ENCODE data around the gene IFNL4. TPM values are rescaled to one million over a fixed set of nuclear protein-coding genes. Genes with fewer than 3 reads are reported as not detected.

Gene IFNL4
- not detected for polyA plus RNA-seq (2013, experiment 1 of 2)
- 0.03 TPM for polyA plus RNA-seq (2013, experiment 2 of 2)

- Histone ChIP-seq H3K4ac (ENCODE audit: low read depth, low read length) (no peak within 1 kb of the TSS), H3K36me3 (ENCODE audit: control insufficient read depth, insufficient read depth, low read length) (no peaks in the 10 kb centered on the region), H3K27me3 (ENCODE audit: insufficient read depth, low read length, poor library complexity) (peaks cover 27% of the 10 kb centered on the region), H4K5ac (ENCODE audit: low read length) (no peak within 1 kb of the TSS), H3K27ac (ENCODE audit: low read depth, low read length) (no peak within 1 kb of the TSS), H3K23ac (ENCODE audit: low read length) (no peak within 1 kb of the TSS), H3K18ac (ENCODE audit: low read length) (no peak within 1 kb of the TSS), H4K8ac (ENCODE audit: low read depth, low read length) (no peak within 1 kb of the TSS), H3K79me1 (ENCODE audit: low read length) (no peaks in the 10 kb centered on the region), H3K79me2 (ENCODE audit: control insufficient read depth, insufficient read depth, low read length) (no peaks in the 10 kb centered on the region), H3K4me2 (ENCODE audit: low read length) (no peak within 1 kb of the TSS), H3K56ac (ENCODE audit: low read length) (peak within 1 kb of the TSS; percentile 60), H3K4me3 (ENCODE audit: low read length) (no peak within 1 kb of the TSS), H2BK120ac (ENCODE audit: low read depth, low read length) (no peak within 1 kb of the TSS), H2BK5ac (ENCODE audit: low read length) (no peak within 1 kb of the TSS), H2AK5ac (ENCODE audit: low read length) (no peak within 1 kb of the TSS), H3K4me1 (ENCODE audit: control insufficient read depth, low read depth, low read length) (no peaks in the 10 kb centered on the region), H2BK15ac (replicated peaks; ENCODE audit: low read depth) (no peak within 1 kb of the TSS), H3K9ac (ENCODE audit: low read length) (peak within 1 kb of the TSS; percentile 11)
- no CpG with 5 or more reads among the region's 13 CpGs for WGBS (ENCODE audit: extremely low coverage, insufficient coverage, low lambda C conversion rate)
- DNase-seq, result no peak
Observed at GRCh38 chr19:39248806-39249205, at the start of gene IFNL4. Gene IFNL4 (minus strand): TSS chr19:39248856.

DNA sequence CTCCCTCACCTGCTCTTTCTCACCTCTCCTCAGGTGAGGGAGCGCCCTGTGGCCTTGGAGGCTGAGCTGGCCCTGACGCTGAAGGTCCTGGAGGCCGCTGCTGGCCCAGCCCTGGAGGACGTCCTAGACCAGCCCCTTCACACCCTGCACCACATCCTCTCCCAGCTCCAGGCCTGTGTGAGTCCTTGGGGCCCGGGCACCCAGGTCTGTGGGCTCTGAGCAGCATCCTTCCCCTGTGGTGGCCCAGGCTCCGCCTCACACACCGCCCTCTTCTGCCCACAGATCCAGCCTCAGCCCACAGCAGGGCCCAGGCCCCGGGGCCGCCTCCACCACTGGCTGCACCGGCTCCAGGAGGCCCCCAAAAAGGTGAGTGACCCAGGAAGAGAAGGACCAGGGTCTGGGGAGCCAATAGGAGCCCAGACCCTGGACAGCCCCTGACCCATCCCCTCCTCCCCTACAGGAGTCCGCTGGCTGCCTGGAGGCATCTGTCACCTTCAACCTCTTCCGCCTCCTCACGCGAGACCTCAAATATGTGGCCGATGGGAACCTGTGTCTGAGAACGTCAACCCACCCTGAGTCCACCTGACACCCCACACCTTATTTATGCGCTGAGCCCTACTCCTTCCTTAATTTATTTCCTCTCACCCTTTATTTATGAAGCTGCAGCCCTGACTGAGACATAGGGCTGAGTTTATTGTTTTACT, 49.4 kb upstream of the IFNL4 start:
- H3K79me2 ChIP-seq (ENCODE audit: control insufficient read depth, insufficient read depth, low read length), result no peaks in the 10 kb centered on the region
- no peak overlapping the region for H2BK5ac ChIP-seq (ENCODE audit: low read length)
- no peaks in the 10 kb centered on the region for H3K79me1 ChIP-seq (ENCODE audit: low read length)
- H3K27ac ChIP-seq (ENCODE audit: low read depth, low read length), result no peak overlapping the region
- no peak overlapping the region for H3K4me3 ChIP-seq (ENCODE audit: low read length)
- H4K8ac ChIP-seq (ENCODE audit: low read depth, low read length), result no peak overlapping the region
- H3K18ac ChIP-seq (ENCODE audit: low read length), result no peak overlapping the region
- H2BK15ac ChIP-seq (replicated peaks; ENCODE audit: low read depth), result no peak overlapping the region
- H4K5ac ChIP-seq (ENCODE audit: low read length), result no peak overlapping the region
- H2AK5ac ChIP-seq (ENCODE audit: low read length), result no peak overlapping the region
- H3K23ac ChIP-seq (ENCODE audit: low read length), result no peak overlapping the region
- H3K4me1 ChIP-seq (ENCODE audit: control insufficient read depth, low read depth, low read length), result no peaks in the 10 kb centered on the region
- H2BK120ac ChIP-seq (ENCODE audit: low read depth, low read length), result no peak overlapping the region
- DNase-seq, result no peak
- no peak overlapping the region for H3K4ac ChIP-seq (ENCODE audit: low read depth, low read length)
- H3K4me2 ChIP-seq (ENCODE audit: low read length), result no peak overlapping the region
- H3K56ac ChIP-seq (ENCODE audit: low read length), result no peak overlapping the region
- H3K36me3 ChIP-seq (ENCODE audit: control insufficient read depth, insufficient read depth, low read length), result no peaks in the 10 kb centered on the region
- H3K27me3 ChIP-seq (ENCODE audit: insufficient read depth, low read length, poor library complexity), result no peaks in the 10 kb centered on the region
- no peak overlapping the region for H3K9ac ChIP-seq (ENCODE audit: low read length)
- no CpG with 5 or more reads among the region's 17 CpGs for WGBS (ENCODE audit: extremely low coverage, insufficient coverage, low lambda C conversion rate)

- Histone ChIP-seq H2BK5ac (ENCODE audit: low read length) (no peak overlapping the region), H3K79me1 (ENCODE audit: low read length) (no peaks in the 10 kb centered on the region), H3K9ac (ENCODE audit: low read length) (no peak overlapping the region), H2AK5ac (ENCODE audit: low read length) (no peak overlapping the region), H2BK120ac (ENCODE audit: low read depth, low read length) (no peak overlapping the region), H3K4me2 (ENCODE audit: low read length) (no peak overlapping the region), H3K56ac (ENCODE audit: low read length) (no peak overlapping the region), H3K27ac (ENCODE audit: low read depth, low read length) (no peak overlapping the region), H3K4me3 (ENCODE audit: low read length) (no peak overlapping the region), H4K5ac (ENCODE audit: low read length) (no peak overlapping the region), H2BK15ac (replicated peaks; ENCODE audit: low read depth) (no peak overlapping the region), H4K8ac (ENCODE audit: low read depth, low read length) (no peak overlapping the region), H3K27me3 (ENCODE audit: insufficient read depth, low read length, poor library complexity) (no peaks in the 10 kb centered on the region), H3K18ac (ENCODE audit: low read length) (no peak overlapping the region), H3K4me1 (ENCODE audit: control insufficient read depth, low read depth, low read length) (no peaks in the 10 kb centered on the region), H3K4ac (ENCODE audit: low read depth, low read length) (no peak overlapping the region), H3K36me3 (ENCODE audit: control insufficient read depth, insufficient read depth, low read length) (no peaks in the 10 kb centered on the region), H3K79me2 (ENCODE audit: control insufficient read depth, insufficient read depth, low read length) (no peaks in the 10 kb centered on the region), H3K23ac (ENCODE audit: low read length) (no peak overlapping the region)
- no CpG with 5 or more reads among the region's 4 CpGs for WGBS (ENCODE audit: extremely low coverage, insufficient coverage, low lambda C conversion rate)
- no peak for DNase-seq
Observed at GRCh38 chr19:39296906-39297305, 48.2 kb upstream of the IFNL4 start.

GRCh38 chr19:39296055-39296645, 47.5 kb upstream of the IFNL4 start, which contains the start of gene IFNL1:
Gene IFNL1 (plus strand): TSS chr19:39296407. CDS start chr19:39296422, 15 bp downstream.
- Histone ChIP-seq H3K4me1 (ENCODE audit: control insufficient read depth, low read depth, low read length) (no peaks in the 10 kb centered on the region), H3K36me3 (ENCODE audit: control insufficient read depth, insufficient read depth, low read length) (no peaks in the 10 kb centered on the region), H3K4ac (ENCODE audit: low read depth, low read length) (no peak within 1 kb of the TSS), H3K4me2 (ENCODE audit: low read length) (no peak within 1 kb of the TSS), H3K4me3 (ENCODE audit: low read length) (no peak within 1 kb of the TSS), H4K8ac (ENCODE audit: low read depth, low read length) (no peak within 1 kb of the TSS), H4K5ac (ENCODE audit: low read length) (no peak within 1 kb of the TSS), H3K27ac (ENCODE audit: low read depth, low read length) (no peak within 1 kb of the TSS), H3K9ac (ENCODE audit: low read length) (no peak within 1 kb of the TSS), H3K79me2 (ENCODE audit: control insufficient read depth, insufficient read depth, low read length) (no peaks in the 10 kb centered on the region), H2BK120ac (ENCODE audit: low read depth, low read length) (no peak within 1 kb of the TSS), H3K27me3 (ENCODE audit: insufficient read depth, low read length, poor library complexity) (no peaks in the 10 kb centered on the region), H3K18ac (ENCODE audit: low read length) (no peak within 1 kb of the TSS), H3K56ac (ENCODE audit: low read length) (no peak within 1 kb of the TSS), H3K23ac (ENCODE audit: low read length) (no peak within 1 kb of the TSS), H3K79me1 (ENCODE audit: low read length) (no peaks in the 10 kb centered on the region), H2BK5ac (ENCODE audit: low read length) (no peak within 1 kb of the TSS), H2BK15ac (replicated peaks; ENCODE audit: low read depth) (no peak within 1 kb of the TSS), H2AK5ac (ENCODE audit: low read length) (no peak within 1 kb of the TSS)
- DNase-seq, result no peak
- no CpG with 5 or more reads among the region's 11 CpGs for WGBS (ENCODE audit: extremely low coverage, insufficient coverage, low lambda C conversion rate)

- Histone ChIP-seq H3K56ac (ENCODE audit: low read length) (no peak overlapping the region), H3K4me1 (ENCODE audit: control insufficient read depth, low read depth, low read length) (no peaks in the 10 kb centered on the region), H3K36me3 (ENCODE audit: control insufficient read depth, insufficient read depth, low read length) (no peaks in the 10 kb centered on the region), H2BK120ac (ENCODE audit: low read depth, low read length) (no peak overlapping the region), H3K4me3 (ENCODE audit: low read length) (no peak overlapping the region), H3K4me2 (ENCODE audit: low read length) (no peak overlapping the region), H3K27me3 (ENCODE audit: insufficient read depth, low read length, poor library complexity) (no peaks in the 10 kb centered on the region), H3K27ac (ENCODE audit: low read depth, low read length) (no peak overlapping the region), H3K23ac (ENCODE audit: low read length) (no peak overlapping the region), H3K79me1 (ENCODE audit: low read length) (no peaks in the 10 kb centered on the region), H4K5ac (ENCODE audit: low read length) (no peak overlapping the region), H4K8ac (ENCODE audit: low read depth, low read length) (no peak overlapping the region), H3K4ac (ENCODE audit: low read depth, low read length) (no peak overlapping the region), H2BK5ac (ENCODE audit: low read length) (no peak overlapping the region), H3K9ac (ENCODE audit: low read length) (no peak overlapping the region), H3K79me2 (ENCODE audit: control insufficient read depth, insufficient read depth, low read length) (no peaks in the 10 kb centered on the region), H2BK15ac (replicated peaks; ENCODE audit: low read depth) (no peak overlapping the region), H3K18ac (ENCODE audit: low read length) (no peak overlapping the region), H2AK5ac (ENCODE audit: low read length) (no peak overlapping the region)
- no CpG with 5 or more reads among the region's 4 CpGs for WGBS (ENCODE audit: extremely low coverage, insufficient coverage, low lambda C conversion rate)
- DNase-seq, result no peak
Observed at GRCh38 chr19:39293394-39293793, 44.7 kb upstream of the IFNL4 start.
